GM10266 (cell line): ENCODE data around the gene ITGB1.

ENCODE experiments used
- DNase-seq: peaks from one replicate; pipeline ENCODE4 v3.0.0; 2012; ENCODE audit errors: extremely low spot score
- CTCF ChIP-seq: IDR thresholded peaks from 2 replicates; pipeline ENCODE4 v1.5.1; 2012; ENCODE audit warnings: mild to moderate bottlenecking, low read depth; ENCODE audit not compliant: control insufficient read depth, insufficient read depth; ENCODE audit errors: missing control alignments

ITGB1 gene

GRCh38 chr10:32959006-32959920 lies 1.2 kb upstream of the ITGB1 start:
- peak; percentile 63 for DNase-seq
- no peak for TF ChIP-seq CTCF

GRCh38 chr10:32957341-32958084 lies 517 bp downstream of the ITGB1 start:
- TF ChIP-seq CTCF = no peak
- peak; percentile 55 for DNase-seq

- no peak for DNase-seq
- no peak for TF ChIP-seq CTCF
Observed at GRCh38 chr10:32956365-32957197, 1.4 kb downstream of the ITGB1 start.

- DNase-seq = no peak
- no peak for TF ChIP-seq CTCF
Observed at GRCh38 chr10:32955790-32956189, 2.2 kb downstream of the ITGB1 start.

- no peak for TF ChIP-seq CTCF
- no peak for DNase-seq
Observed at GRCh38 chr10:32955299-32955772, 2.7 kb downstream of the ITGB1 start.

GRCh38 chr10:32954545-32955298 lies 3.3 kb downstream of the ITGB1 start:
- no peak for TF ChIP-seq CTCF
- DNase-seq = no peak
